Measurements from ENCODE around the gene GBGT1.

- TF ChIP-seq EP300 (IDR thresholded peaks at IDR 0.05): no peak
- no peak for TF ChIP-seq CTCF (IDR thresholded peaks at IDR 0.05)
- TF ChIP-seq POLR2AphosphoS5 (IDR thresholded peaks at IDR 0.05): no peak
Observed at GRCh38 chr9:133194597-133194996, 30.9 kb upstream of the GBGT1 start.
